Measurements from ENCODE around the gene NGB. TPM values are rescaled to one million over a fixed set of nuclear protein-coding genes. Genes with fewer than 3 reads are reported as not detected.

NGB gene
- total and polyA plus RNA-seq, 2 donors (not counting 1 experiment from before 2014, with no cell fraction given) = not detected

GRCh38 chr14:77225254-77225653 is 45.8 kb downstream of the NGB start:
- Mint-ChIP-seq H3K27me3 (peaks cover 3% of the 10 kb centered on the region), H3K4me3 (no peak overlapping the region), H3K4me1 (no peaks in the 10 kb centered on the region), H3K9me3 (ENCODE audit: insufficient read depth) (no peaks in the 10 kb centered on the region), H3K27ac (no peak overlapping the region)
- intact Hi-C loops (cut with micrococcal nuclease) = no loop called here
- TF ChIP-seq EZH2 (IDR thresholded peaks at IDR 0.05; ENCODE audit: borderline replicate concordance, insufficient read depth, low read depth, low read length, poor library complexity, severe bottlenecking) = no peak
- TF ChIP-seq CTCF (IDR thresholded peaks at IDR 0.05) = no peak
- 91% methylated on average over 11 of the region's 12 CpGs for WGBS (ENCODE audit: insufficient coverage)
- CTCF ChIA-PET = no interaction called here
- H3K4me3 ChIP-seq (ENCODE audit: control extremely low read depth in 1 of 5, extremely low read depth in 1 of 5, insufficient read depth in 1 of 5, low read depth in 2 of 5, low read length in 4 of 5) = no peak overlapping the region
- H3K9me3 ChIP-seq (ENCODE audit: control extremely low read depth in 1 of 3, control insufficient read depth in 2 of 3, insufficient read depth in 1 of 3, low read length in 2 of 3) = peaks cover 0 to 4% (median 0%) of the 10 kb centered on the region in 3 donors
- no peaks in the 10 kb centered on the region for H3K36me3 ChIP-seq (replicated peaks in 1 of 2; ENCODE audit: control extremely low read depth in 1 of 2, control insufficient read depth in 1 of 2, extremely low read depth in 1 of 2, insufficient read depth in 2 of 2, low read length in 1 of 2)
- H2AFZ ChIP-seq (ENCODE audit: insufficient read depth, low read depth, low read length, poor library complexity, severe bottlenecking) = no peak overlapping the region
- H3K27me3 ChIP-seq (replicated peaks in 1 of 4; ENCODE audit: control extremely low read depth in 1 of 4, control insufficient read depth in 3 of 4, insufficient read depth in 4 of 4, low read length in 3 of 4) = no peaks in the 10 kb centered on the region
- POLR2A ChIA-PET = no interaction called here
- H3K79me2 ChIP-seq (ENCODE audit: control insufficient read depth, insufficient read depth, low read length) = no peaks in the 10 kb centered on the region
- no peak for DNase-seq
- H4K20me1 ChIP-seq (ENCODE audit: control insufficient read depth, insufficient read depth, low read length, poor library complexity, severe bottlenecking) = no peaks in the 10 kb centered on the region
- no peak overlapping the region for H3K4me2 ChIP-seq (replicated peaks; ENCODE audit: low read depth, low read length, poor library complexity, severe bottlenecking)
- H3K9ac ChIP-seq (ENCODE audit: low read length) = no peak overlapping the region
- ATAC-seq (ENCODE audit: low read depth) = no peak
- H3K27ac ChIP-seq (ENCODE audit: low read length in 2 of 2) = no peak overlapping the region
- no peaks in the 10 kb centered on the region for H3K4me1 ChIP-seq (ENCODE audit: control insufficient read depth in 2 of 2, insufficient read depth in 2 of 2, low read length in 2 of 2)

GRCh38 chr14:77224212-77224611 is 46.8 kb downstream of the NGB start:
- Histone ChIP-seq H3K79me2 (ENCODE audit: control insufficient read depth, insufficient read depth, low read length) (no peaks in the 10 kb centered on the region), H3K4me1 (ENCODE audit: control insufficient read depth in 2 of 2, insufficient read depth in 2 of 2, low read length in 2 of 2) (no peaks in the 10 kb centered on the region), H3K4me3 (ENCODE audit: control extremely low read depth in 1 of 5, extremely low read depth in 1 of 5, insufficient read depth in 1 of 5, low read depth in 2 of 5, low read length in 4 of 5) (no peak overlapping the region), H3K27me3 (replicated peaks in 1 of 4; ENCODE audit: control extremely low read depth in 1 of 4, control insufficient read depth in 3 of 4, insufficient read depth in 4 of 4, low read length in 3 of 4) (peaks cover 0 to under 1% (median 0%) of the 10 kb centered on the region in 4 experiments), H3K27ac (ENCODE audit: low read length in 2 of 2) (no peak overlapping the region), H3K9ac (ENCODE audit: low read length) (no peak overlapping the region), H3K4me2 (replicated peaks; ENCODE audit: low read depth, low read length, poor library complexity, severe bottlenecking) (no peak overlapping the region), H3K36me3 (replicated peaks in 1 of 2; ENCODE audit: control extremely low read depth in 1 of 2, control insufficient read depth in 1 of 2, extremely low read depth in 1 of 2, insufficient read depth in 2 of 2, low read length in 1 of 2) (no peaks in the 10 kb centered on the region), H3K9me3 (ENCODE audit: control extremely low read depth in 1 of 3, control insufficient read depth in 2 of 3, insufficient read depth in 1 of 3, low read length in 2 of 3) (peaks cover 0 to 4% (median 0%) of the 10 kb centered on the region in 3 donors), H4K20me1 (ENCODE audit: control insufficient read depth, insufficient read depth, low read length, poor library complexity, severe bottlenecking) (no peaks in the 10 kb centered on the region), H2AFZ (ENCODE audit: insufficient read depth, low read depth, low read length, poor library complexity, severe bottlenecking) (no peak overlapping the region)
- intact Hi-C loops (cut with micrococcal nuclease) = no loop called here
- DNase-seq = no peak
- Mint-ChIP-seq H3K9me3 (ENCODE audit: insufficient read depth) (no peaks in the 10 kb centered on the region), H3K27ac (no peak overlapping the region), H3K27me3 (peaks cover 6% of the 10 kb centered on the region), H3K4me1 (no peaks in the 10 kb centered on the region), H3K4me3 (no peak overlapping the region)
- ChIA-PET CTCF (no interaction called here), POLR2A (no interaction called here)
- no peak for TF ChIP-seq EZH2 (IDR thresholded peaks at IDR 0.05; ENCODE audit: borderline replicate concordance, insufficient read depth, low read depth, low read length, poor library complexity, severe bottlenecking)
- no peak for TF ChIP-seq CTCF (IDR thresholded peaks at IDR 0.05)
- no peak for ATAC-seq (ENCODE audit: low read depth)
- WGBS (ENCODE audit: insufficient coverage) = 26% methylated on average over 4 of the region's 4 CpGs

Measured in B cell (primary cell).